WTC11 (cell line): ENCODE measurements around the gene EEF1AKMT3. TPM values are rescaled to one million over a fixed set of nuclear protein-coding genes. Genes with fewer than 3 reads are reported as not detected.

Experiments used
- ATAC-seq: fragments of 200-7000 bp; cut with Tn5 transposase; 2 replicates; pipeline ENCODE4 v1.10.0; 2021; ENCODE audit warnings: mild to moderate bottlenecking, moderate library complexity
- CTCF ChIA-PET: fragments of 300-600 bp; sonication (Branson Sonifier 250); formaldehyde crosslinking; loops from one replicate; lab custom pipeline; 2021; ENCODE audit warnings: antibody characterized with exemption; lab: Charles Lee
- POLR2A ChIA-PET: fragments of 350-600 bp; sonication (Branson Sonifier 250); formaldehyde crosslinking; loops from one replicate; lab custom pipeline; 2021; ENCODE audit warnings: antibody characterized with exemption; lab: Charles Lee
- DNase-seq: peaks from one replicate; pipeline ENCODE4 v3.0.0; 2021; ENCODE audit warnings: low spot score
- H3K27ac Mint-ChIP-seq: 2 replicates; pipeline ENCODE4 v1.8.0; 2021; ENCODE audit warnings: mixed read lengths
- H3K27me3 Mint-ChIP-seq: 2 replicates; pipeline ENCODE4 v1.8.0; 2021; ENCODE audit warnings: low read depth, mild to moderate bottlenecking, moderate library complexity, mixed read lengths
- H3K36me3 Mint-ChIP-seq: 2 replicates; pipeline ENCODE4 v1.8.0; 2021; ENCODE audit warnings: mixed read lengths
- H3K4me1 Mint-ChIP-seq: 2 replicates; pipeline ENCODE4 v1.8.0; 2022; ENCODE audit warnings: mixed read lengths
- H3K4me3 Mint-ChIP-seq: 2 replicates; pipeline ENCODE4 v1.8.0; 2021; ENCODE audit warnings: mild to moderate bottlenecking, moderate library complexity, mixed read lengths
- H3K9me3 Mint-ChIP-seq: 2 replicates; pipeline ENCODE4 v1.8.0; 2021; ENCODE audit warnings: mixed read lengths
- AR ChIP-seq: fragments of 250-450 bp; sonication (Bioruptor Pico); IDR thresholded peaks from 2 replicates; pipeline ENCODE4 v1.9.0; 2021; ENCODE audit warnings: mild to moderate bottlenecking
- CBFB ChIP-seq: sonication (generic); formaldehyde crosslinking; IDR thresholded peaks from 2 replicates; pipeline ENCODE4 v1.8.1; 2022; ENCODE audit warnings: mild to moderate bottlenecking, low read depth, missing genetic modification reagents
- GRHL2 ChIP-seq: fragments of 250-450 bp; sonication (Bioruptor Pico); IDR thresholded peaks from 2 replicates; pipeline ENCODE4 v1.8.0; 2022; ENCODE audit warnings: mild to moderate bottlenecking, moderate library complexity; ENCODE audit not compliant: insufficient replicate concordance, severe bottlenecking
- KAT7 ChIP-seq: sonication (generic); formaldehyde crosslinking; IDR thresholded peaks from 2 replicates; pipeline ENCODE4 v1.8.1; 2023; ENCODE audit warnings: missing genetic modification reagents, mild to moderate bottlenecking, borderline replicate concordance
- SP1 ChIP-seq: sonication (generic); formaldehyde crosslinking; conservative IDR thresholded peaks from 2 replicates; pipeline ENCODE4 v1.8.1; 2022; ENCODE audit warnings: missing genetic modification reagents
- TP53 ChIP-seq: sonication (generic); formaldehyde crosslinking; IDR thresholded peaks from 2 replicates; pipeline ENCODE4 v1.8.1; 2023; ENCODE audit warnings: mild to moderate bottlenecking, missing genetic modification reagents
- ZBTB43 ChIP-seq: sonication (generic); formaldehyde crosslinking; IDR thresholded peaks from 2 replicates; pipeline ENCODE4 v1.8.1; 2023; ENCODE audit warnings: mild to moderate bottlenecking, missing genetic modification reagents
- ZNF121 ChIP-seq: sonication (generic); formaldehyde crosslinking; IDR thresholded peaks from 2 replicates; pipeline ENCODE4 v1.8.0; 2023; ENCODE audit warnings: missing genetic modification reagents
- ZNF317 ChIP-seq: sonication (generic); formaldehyde crosslinking; IDR thresholded peaks from 2 replicates; pipeline ENCODE4 v1.8.1; 2023; ENCODE audit warnings: low read depth, mild to moderate bottlenecking, moderate library complexity, missing genetic modification reagents, borderline replicate concordance
- ZNF423 ChIP-seq: fragments of 250-450 bp; sonication (Bioruptor Pico); IDR thresholded peaks from 2 replicates; pipeline ENCODE4 v2.1.2; 2022; ENCODE audit warnings: mild to moderate bottlenecking, moderate library complexity
- total RNA-seq: library from RNA; stranded (reverse); gene quantifications from 3 replicates; pipeline ENCODE4 v1.2.3, GENCODE V29; 2021
- TF ChIP-seq, protein P1 (sequence below): sonication (generic); formaldehyde crosslinking; IDR thresholded peaks from 2 replicates; pipeline ENCODE4 v1.8.0; 2023; ENCODE audit warnings: missing genetic modification reagents
- TF ChIP-seq, protein P2 (sequence below): sonication (generic); formaldehyde crosslinking; IDR thresholded peaks from 2 replicates; pipeline ENCODE4 v1.8.1; 2023; ENCODE audit warnings: mild to moderate bottlenecking, missing genetic modification reagents
- TF ChIP-seq, protein P3 (sequence below): sonication (generic); formaldehyde crosslinking; IDR thresholded peaks from 2 replicates; pipeline ENCODE4 v1.8.1; 2022; ENCODE audit warnings: mild to moderate bottlenecking, moderate library complexity, missing genetic modification reagents
- TF ChIP-seq, protein P4 (sequence below): sonication (generic); formaldehyde crosslinking; IDR thresholded peaks from 2 replicates; pipeline ENCODE4 v1.8.0; 2023; ENCODE audit warnings: mild to moderate bottlenecking, missing genetic modification reagents

The EEF1AKMT3 gene
- total RNA-seq, 1 experiment from 2014 or later: 3.2 TPM

GRCh38 chr12:57724936-57725740 lies 47.3 kb upstream of the EEF1AKMT3 start (continued):
- TF ChIP-seq, protein P1, sequence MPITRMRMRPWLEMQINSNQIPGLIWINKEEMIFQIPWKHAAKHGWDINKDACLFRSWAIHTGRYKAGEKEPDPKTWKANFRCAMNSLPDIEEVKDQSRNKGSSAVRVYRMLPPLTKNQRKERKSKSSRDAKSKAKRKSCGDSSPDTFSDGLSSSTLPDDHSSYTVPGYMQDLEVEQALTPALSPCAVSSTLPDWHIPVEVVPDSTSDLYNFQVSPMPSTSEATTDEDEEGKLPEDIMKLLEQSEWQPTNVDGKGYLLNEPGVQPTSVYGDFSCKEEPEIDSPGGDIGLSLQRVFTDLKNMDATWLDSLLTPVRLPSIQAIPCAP (CRISPR knock-in tag): no peak
- no peak for TF ChIP-seq SP1 (CRISPR knock-in tag)
- no peak for TF ChIP-seq ZNF121 (CRISPR knock-in tag)
- no peak for TF ChIP-seq CBFB (CRISPR knock-in tag)
- TF ChIP-seq ZBTB43 (CRISPR knock-in tag): no peak
- TF ChIP-seq ZNF317 (CRISPR knock-in tag): no peak
- TF ChIP-seq GRHL2 (CRISPR knock-in tag): no peak
- TF ChIP-seq, protein P2, sequence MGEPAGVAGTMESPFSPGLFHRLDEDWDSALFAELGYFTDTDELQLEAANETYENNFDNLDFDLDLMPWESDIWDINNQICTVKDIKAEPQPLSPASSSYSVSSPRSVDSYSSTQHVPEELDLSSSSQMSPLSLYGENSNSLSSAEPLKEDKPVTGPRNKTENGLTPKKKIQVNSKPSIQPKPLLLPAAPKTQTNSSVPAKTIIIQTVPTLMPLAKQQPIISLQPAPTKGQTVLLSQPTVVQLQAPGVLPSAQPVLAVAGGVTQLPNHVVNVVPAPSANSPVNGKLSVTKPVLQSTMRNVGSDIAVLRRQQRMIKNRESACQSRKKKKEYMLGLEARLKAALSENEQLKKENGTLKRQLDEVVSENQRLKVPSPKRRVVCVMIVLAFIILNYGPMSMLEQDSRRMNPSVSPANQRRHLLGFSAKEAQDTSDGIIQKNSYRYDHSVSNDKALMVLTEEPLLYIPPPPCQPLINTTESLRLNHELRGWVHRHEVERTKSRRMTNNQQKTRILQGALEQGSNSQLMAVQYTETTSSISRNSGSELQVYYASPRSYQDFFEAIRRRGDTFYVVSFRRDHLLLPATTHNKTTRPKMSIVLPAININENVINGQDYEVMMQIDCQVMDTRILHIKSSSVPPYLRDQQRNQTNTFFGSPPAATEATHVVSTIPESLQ (CRISPR knock-in tag): no peak
- TF ChIP-seq, protein P3, sequence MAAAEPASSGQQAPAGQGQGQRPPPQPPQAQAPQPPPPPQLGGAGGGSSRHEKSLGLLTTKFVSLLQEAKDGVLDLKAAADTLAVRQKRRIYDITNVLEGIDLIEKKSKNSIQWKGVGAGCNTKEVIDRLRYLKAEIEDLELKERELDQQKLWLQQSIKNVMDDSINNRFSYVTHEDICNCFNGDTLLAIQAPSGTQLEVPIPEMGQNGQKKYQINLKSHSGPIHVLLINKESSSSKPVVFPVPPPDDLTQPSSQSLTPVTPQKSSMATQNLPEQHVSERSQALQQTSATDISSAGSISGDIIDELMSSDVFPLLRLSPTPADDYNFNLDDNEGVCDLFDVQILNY (CRISPR knock-in tag): no peak
- TF ChIP-seq AR (CRISPR knock-in tag): no peak
- TF ChIP-seq TP53: no peak
- no peak for TF ChIP-seq ZNF423 (CRISPR knock-in tag)

GRCh38 chr12:57725851-57726150 lies 46.6 kb upstream of the EEF1AKMT3 start:
- Mint-ChIP-seq H3K9me3 (no peaks in the 10 kb centered on the region), H3K4me3 (peak overlapping the region; percentile 94), H3K27ac (no peak overlapping the region), H3K4me1 (peaks cover 15% of the 10 kb centered on the region), H3K27me3 (peaks cover 82% of the 10 kb centered on the region), H3K36me3 (no peaks in the 10 kb centered on the region)
- ChIA-PET POLR2A (interaction anchor here (0.7 to 1.0 kb wide), 2 partner anchors 10 to 11 kb away, joined by 3 to 6 read pairs; no protein-coding TSS in a partner anchor), CTCF (interaction anchor here (0.6 to 5.8 kb wide), 34 partner anchors 10 to 390 kb away, joined by 3 to 146 read pairs (median 5); partner anchors contain the start of genes AGAP2, ARHGEF25, ATP23 and B4GALNT1)
- TF ChIP-seq ZNF423 (CRISPR knock-in tag): peak; percentile 35; the same call in 1 of the 2 replicates
- TF ChIP-seq, protein P4, sequence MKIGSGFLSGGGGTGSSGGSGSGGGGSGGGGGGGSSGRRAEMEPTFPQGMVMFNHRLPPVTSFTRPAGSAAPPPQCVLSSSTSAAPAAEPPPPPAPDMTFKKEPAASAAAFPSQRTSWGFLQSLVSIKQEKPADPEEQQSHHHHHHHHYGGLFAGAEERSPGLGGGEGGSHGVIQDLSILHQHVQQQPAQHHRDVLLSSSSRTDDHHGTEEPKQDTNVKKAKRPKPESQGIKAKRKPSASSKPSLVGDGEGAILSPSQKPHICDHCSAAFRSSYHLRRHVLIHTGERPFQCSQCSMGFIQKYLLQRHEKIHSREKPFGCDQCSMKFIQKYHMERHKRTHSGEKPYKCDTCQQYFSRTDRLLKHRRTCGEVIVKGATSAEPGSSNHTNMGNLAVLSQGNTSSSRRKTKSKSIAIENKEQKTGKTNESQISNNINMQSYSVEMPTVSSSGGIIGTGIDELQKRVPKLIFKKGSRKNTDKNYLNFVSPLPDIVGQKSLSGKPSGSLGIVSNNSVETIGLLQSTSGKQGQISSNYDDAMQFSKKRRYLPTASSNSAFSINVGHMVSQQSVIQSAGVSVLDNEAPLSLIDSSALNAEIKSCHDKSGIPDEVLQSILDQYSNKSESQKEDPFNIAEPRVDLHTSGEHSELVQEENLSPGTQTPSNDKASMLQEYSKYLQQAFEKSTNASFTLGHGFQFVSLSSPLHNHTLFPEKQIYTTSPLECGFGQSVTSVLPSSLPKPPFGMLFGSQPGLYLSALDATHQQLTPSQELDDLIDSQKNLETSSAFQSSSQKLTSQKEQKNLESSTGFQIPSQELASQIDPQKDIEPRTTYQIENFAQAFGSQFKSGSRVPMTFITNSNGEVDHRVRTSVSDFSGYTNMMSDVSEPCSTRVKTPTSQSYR (CRISPR knock-in tag): no peak
- TF ChIP-seq KAT7 (CRISPR knock-in tag): no peak
- DNase-seq (no peak), ATAC-seq (no peak)
